Right lobe of liver (tissue), 4 donors: ENCODE data around the gene DMRT1.

Source experiments
- POLR2A ChIP-seq: fragments of 450-650 bp; IDR thresholded peaks from one replicate; pipeline ENCODE4 v1.6.1; 2017; ENCODE audit warnings: antibody characterized with exemption, mild to moderate bottlenecking
- TF ChIP-seq, protein P1 (sequence below), 4 donors: fragments of 200-600 bp in 3 of 4; fragments of 450-650 bp in 1 of 4; IDR thresholded peaks; one replicate each; pipeline versions ENCODE4 v1.5.1 to v1.8.0; 2016 to 2022; ENCODE audit warnings: antibody characterized with exemption in 4 of 4, mild to moderate bottlenecking in 2 of 4
- donor health status: DM: no; HTN: no; CAD: no.
- donor health status: DM: no; HTN: no; CAD: no.
- donor health status: DM: no; HTN: yes; CAD: no.

DNA sequence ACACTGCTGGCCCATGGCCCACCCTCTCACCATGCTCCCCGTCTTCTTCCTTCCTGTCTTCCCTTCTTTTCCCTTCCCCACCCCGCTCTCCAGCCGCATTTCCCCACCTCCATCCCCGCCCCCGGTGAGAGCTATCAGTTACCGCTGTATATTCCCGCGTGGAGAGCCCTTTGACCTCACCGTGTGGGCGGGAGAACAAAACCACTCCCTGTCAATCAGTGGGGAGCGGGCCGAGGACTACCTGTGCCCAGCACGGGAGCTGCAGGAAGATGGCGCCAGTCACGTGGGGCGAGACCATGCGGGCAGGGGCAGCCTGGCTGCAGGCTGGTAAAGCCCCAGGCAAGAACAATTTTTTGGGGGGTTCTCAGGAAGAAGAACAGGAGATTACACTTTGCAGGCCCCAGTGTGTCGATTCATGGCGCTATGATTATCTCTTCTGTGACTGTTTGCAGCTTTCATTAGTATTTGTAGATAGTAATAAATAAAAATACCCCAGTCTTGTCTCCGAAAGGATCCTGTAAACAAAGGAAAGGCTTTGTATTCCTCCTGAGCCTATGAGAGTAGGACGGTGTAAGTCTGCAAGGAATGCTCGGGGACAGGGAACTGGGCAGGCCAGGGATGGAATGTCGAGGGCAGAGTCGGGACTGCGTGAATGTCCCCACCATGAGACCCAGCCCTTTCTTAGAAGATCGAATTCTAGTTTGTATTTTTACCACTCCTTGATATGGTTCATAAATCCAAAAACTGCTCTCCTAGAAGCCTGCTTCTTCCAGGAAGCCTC, 14.8 kb upstream of the DMRT1 start:
- TF ChIP-seq, protein P1, sequence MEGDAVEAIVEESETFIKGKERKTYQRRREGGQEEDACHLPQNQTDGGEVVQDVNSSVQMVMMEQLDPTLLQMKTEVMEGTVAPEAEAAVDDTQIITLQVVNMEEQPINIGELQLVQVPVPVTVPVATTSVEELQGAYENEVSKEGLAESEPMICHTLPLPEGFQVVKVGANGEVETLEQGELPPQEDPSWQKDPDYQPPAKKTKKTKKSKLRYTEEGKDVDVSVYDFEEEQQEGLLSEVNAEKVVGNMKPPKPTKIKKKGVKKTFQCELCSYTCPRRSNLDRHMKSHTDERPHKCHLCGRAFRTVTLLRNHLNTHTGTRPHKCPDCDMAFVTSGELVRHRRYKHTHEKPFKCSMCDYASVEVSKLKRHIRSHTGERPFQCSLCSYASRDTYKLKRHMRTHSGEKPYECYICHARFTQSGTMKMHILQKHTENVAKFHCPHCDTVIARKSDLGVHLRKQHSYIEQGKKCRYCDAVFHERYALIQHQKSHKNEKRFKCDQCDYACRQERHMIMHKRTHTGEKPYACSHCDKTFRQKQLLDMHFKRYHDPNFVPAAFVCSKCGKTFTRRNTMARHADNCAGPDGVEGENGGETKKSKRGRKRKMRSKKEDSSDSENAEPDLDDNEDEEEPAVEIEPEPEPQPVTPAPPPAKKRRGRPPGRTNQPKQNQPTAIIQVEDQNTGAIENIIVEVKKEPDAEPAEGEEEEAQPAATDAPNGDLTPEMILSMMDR (IDR thresholded peaks at IDR 0.05), result no peak
- TF ChIP-seq POLR2A, result no peak
